Stomach (tissue), 9 donors: ENCODE measurements around the gene TRAPPC2L. TPM values are rescaled to one million over a fixed set of nuclear protein-coding genes. Genes with fewer than 3 reads are reported as not detected.

Experiments used
- DNase-seq, 2 donors: peaks; one replicate each; pipeline versions ENCODE4 v3.0.0 to v3.0.0-alpha.2; 2013 to 2019
- H3K27ac ChIP-seq, 5 donors: fragments of 200-600 bp in 4 of 5; sonication (generic) in 4 of 5; one replicate each; pipeline ENCODE4 v1.5.1; 2013 to 2019; ENCODE audit warnings: mild to moderate bottlenecking in 1 of 5, moderate library complexity in 1 of 5
- H3K27me3 ChIP-seq, 3 donors: fragments of 200-600 bp; sonication (generic); one replicate each; pipeline ENCODE4 v1.5.1; 2017 to 2019; ENCODE audit warnings: mixed run types in 1 of 3
- H3K36me3 ChIP-seq, 4 donors: fragments of 200-600 bp; sonication (generic); 1 replicate in 3 of 4; 2 replicates in 1 of 4; pipeline ENCODE4 v1.5.1; 2016 to 2019
- H3K4me1 ChIP-seq, 4 donors: fragments of 200-600 bp; sonication (generic); one replicate each; pipeline ENCODE4 v1.5.1; 2016 to 2019
- H3K4me3 ChIP-seq, 4 donors: fragments of 200-600 bp; sonication (generic) in 3 of 4; one replicate each; pipeline ENCODE4 v1.5.1; 2016 to 2019; ENCODE audit warnings: mild to moderate bottlenecking in 1 of 4
- H3K9me3 ChIP-seq, 4 donors: fragments of 200-600 bp; sonication (generic); one replicate each; pipeline ENCODE4 v1.5.1; 2016 to 2019
- CTCF ChIP-seq, 7 experiments: fragments of 450-650 bp in 4 of 7; fragments of 200-600 bp in 3 of 7; sonication (generic) in 3 of 7; IDR thresholded peaks; one replicate each; pipeline ENCODE4 v1.5.1; 2016 to 2019; ENCODE audit warnings: antibody characterized with exemption in 7 of 7, control low read depth in 2 of 7, mild to moderate bottlenecking in 1 of 7
- EP300 ChIP-seq: sonication (generic); formaldehyde crosslinking; IDR thresholded peaks from one replicate; pipeline ENCODE4 v1.6.1; 2017; ENCODE audit warnings: antibody characterized with exemption
- POLR2A ChIP-seq, 4 donors: fragments of 450-650 bp; IDR thresholded peaks; one replicate each; pipeline ENCODE4 v1.6.1; 2016; ENCODE audit warnings: antibody characterized with exemption in 4 of 4, control low read depth in 2 of 4, mild to moderate bottlenecking in 1 of 4, moderate library complexity in 1 of 4
- POLR2AphosphoS5 ChIP-seq, 3 donors: sonication (generic); formaldehyde crosslinking; IDR thresholded peaks; one replicate each; pipeline ENCODE4 v1.6.1; 2016; ENCODE audit warnings: antibody characterized with exemption in 3 of 3
- WGBS, 5 donors: extraction: QIAGEN DNeasy Blood & Tissue Kit in 3 of 5; methylation state at CpG; one replicate each; pipeline versions ENCODE4 v1.1.5 to v1.1.7; 2013 to 2018; 5-methylcytosine and 5-hydroxymethylcytosine counted together
- intact Hi-C: fragments of 100-400 bp; cut with DNase I; formaldehyde crosslinking; loops from one replicate; pipeline ENCODE4 v1.15.1; 2023; ENCODE audit warnings: low total_unique reads
- polyA plus RNA-seq, 3 donors: library from polyadenylated mRNA; stranded (reverse); fragments of 200-250 nt; gene quantifications; one replicate each; pipeline ENCODE4 v1.2.3, GENCODE V29; 2013
- total RNA-seq, 5 donors: library from RNA; depleted of rRNA; stranded (reverse); fragments of >200 nt; gene quantifications; one replicate each; pipeline versions ENCODE4 v1.1.0 to v1.2.3, GENCODE V29; 2014 to 2016
- donor health status: healthy with polysubstance abuse.
- donor health status: Bipolar disorder and iron deficiency.
- donor health status: healthy.

TRAPPC2L gene
- total and polyA plus RNA-seq, 8 donors, result 2.9 to 107 (median 30.4) TPM

GRCh38 chr16:88899901-88900661 is 43.2 kb downstream of the TRAPPC2L start:
- H3K9me3 ChIP-seq, result no peaks in the 10 kb centered on the region
- DNase-seq, result no peak
- no peaks in the 10 kb centered on the region for H3K27me3 ChIP-seq
- no peak for TF ChIP-seq CTCF (IDR thresholded peaks at IDR 0.05)
- TF ChIP-seq POLR2A (IDR thresholded peaks at IDR 0.05), result no peak
- no peak for TF ChIP-seq POLR2AphosphoS5 (IDR thresholded peaks at IDR 0.05)
- no peak for TF ChIP-seq EP300
- no peaks in the 10 kb centered on the region for H3K4me1 ChIP-seq
- WGBS, 5 donors, result 87 to 91% (median 87%) methylated on average over 25 to 41 of the region's 41 CpGs
- H3K36me3 ChIP-seq, result peaks cover 0 to 35% (median 32%) of the 10 kb centered on the region in 4 donors
- intact Hi-C loops, result no loop called here
- H3K27ac ChIP-seq, result no peak overlapping the region
- no peak overlapping the region for H3K4me3 ChIP-seq

GRCh38 chr16:88900662-88901052 is 43.7 kb downstream of the TRAPPC2L start:
- DNase-seq, result no peak
- TF ChIP-seq POLR2AphosphoS5 (IDR thresholded peaks at IDR 0.05), result no peak
- TF ChIP-seq EP300, result no peak
- TF ChIP-seq POLR2A (IDR thresholded peaks at IDR 0.05), result no peak
- TF ChIP-seq CTCF (IDR thresholded peaks at IDR 0.05), result no peak
- H3K4me1 ChIP-seq, result peaks cover 0 to 6% (median 0%) of the 10 kb centered on the region in 4 donors
- H3K27me3 ChIP-seq, result no peaks in the 10 kb centered on the region
- H3K36me3 ChIP-seq, result peaks cover 0 to 35% (median 32%) of the 10 kb centered on the region in 4 donors
- intact Hi-C loops, result no loop called here
- H3K27ac ChIP-seq, result no peak overlapping the region
- no peaks in the 10 kb centered on the region for H3K9me3 ChIP-seq
- no peak overlapping the region for H3K4me3 ChIP-seq
- 78 to 95% (median 89%) methylated on average over 7 to 12 of the region's 12 CpGs for WGBS, 5 donors

- 81 to 84% (median 82%) methylated on average over 10 to 26 of the region's 26 CpGs for WGBS, 5 donors
- Histone ChIP-seq H3K27ac (no peak overlapping the region), H3K27me3 (no peaks in the 10 kb centered on the region), H3K4me3 (no peak overlapping the region), H3K9me3 (no peaks in the 10 kb centered on the region), H3K4me1 (peaks cover 0 to 11% (median 0%) of the 10 kb centered on the region in 4 donors), H3K36me3 (peaks cover 0 to 32% (median 29%) of the 10 kb centered on the region in 4 donors)
- TF ChIP-seq EP300, result no peak
- no peak for TF ChIP-seq CTCF (IDR thresholded peaks at IDR 0.05)
- no peak for TF ChIP-seq POLR2AphosphoS5 (IDR thresholded peaks at IDR 0.05)
- TF ChIP-seq POLR2A (IDR thresholded peaks at IDR 0.05), result no peak
- no peak for DNase-seq
- intact Hi-C loops, result no loop called here
Measured at GRCh38 chr16:88901718-88902337, 44.9 kb downstream of the TRAPPC2L start.

GRCh38 chr16:88902744-88903143 is 45.8 kb downstream of the TRAPPC2L start:
- DNase-seq, result no peak
- no peak overlapping the region for H3K4me3 ChIP-seq
- H3K4me1 ChIP-seq, result peaks cover 0 to 11% (median 0%) of the 10 kb centered on the region in 4 donors
- WGBS, 5 donors, result 72 to 82% (median 76%) methylated on average over 10 to 16 of the region's 16 CpGs
- H3K9me3 ChIP-seq, result no peaks in the 10 kb centered on the region
- TF ChIP-seq POLR2A (IDR thresholded peaks at IDR 0.05), result no peak
- no peak for TF ChIP-seq CTCF (IDR thresholded peaks at IDR 0.05)
- no peak for TF ChIP-seq EP300
- TF ChIP-seq POLR2AphosphoS5 (IDR thresholded peaks at IDR 0.05), result no peak
- H3K27me3 ChIP-seq, result no peaks in the 10 kb centered on the region
- intact Hi-C loops, result no loop called here
- H3K27ac ChIP-seq, result no peak overlapping the region
- H3K36me3 ChIP-seq, result peaks cover 0 to 23% (median 20%) of the 10 kb centered on the region in 4 donors
